H1 (cell line): ENCODE data around the gene GLDC. TPM values are rescaled to one million over a fixed set of nuclear protein-coding genes. Genes with fewer than 3 reads are reported as not detected.

ENCODE experiments used
- CHD7 ChIP-seq: fragments of 300-600 bp; sonication (generic); IDR thresholded peaks from 2 replicates; pipeline ENCODE4 v1.7.1; 2012; ENCODE audit warnings: low read length, moderate library complexity, mild to moderate bottlenecking, inconsistent platforms; ENCODE audit not compliant: insufficient replicate concordance
- E2F6 ChIP-seq: IDR thresholded peaks from 2 replicates; pipeline ENCODE4 v1.6.1; 2012; ENCODE audit warnings: inconsistent platforms
- GABPA ChIP-seq: IDR thresholded peaks from 2 replicates; pipeline ENCODE4 v1.6.1; 2011; ENCODE audit warnings: mild to moderate bottlenecking, low read length, moderate library complexity, borderline replicate concordance; ENCODE audit not compliant: insufficient read depth
- SP4 ChIP-seq: IDR thresholded peaks from 2 replicates; pipeline ENCODE4 v1.6.1; 2012; ENCODE audit warnings: low read length, inconsistent platforms
- SRF ChIP-seq: IDR thresholded peaks from 2 replicates; pipeline ENCODE4 v1.6.1; 2011; ENCODE audit warnings: mild to moderate bottlenecking, low read depth, low read length, moderate library complexity
- TAF1 ChIP-seq: IDR thresholded peaks from 2 replicates; pipeline ENCODE4 v1.6.1; 2011; ENCODE audit warnings: mild to moderate bottlenecking, low read depth, low read length
- polyA plus RNA-seq, 7 experiments: library from polyadenylated mRNA; depleted of rRNA in 3 of 7; stranded (reverse) in 5 of 7; unstranded in 2 of 7; fragments of >200 nt in 5 of 7; fragments of 200-250 nt in 2 of 7; gene quantifications; 1 replicate in 5 of 7; 2 replicates in 1 of 7; 4 replicates in 1 of 7; pipeline versions ENCODE4 v1.2.1 to v1.2.3, GENCODE V29; 2011 to 2013; ENCODE audit warnings: missing spikeins in 2 of 7, mixed read lengths in 2 of 7
- total RNA-seq: library from RNA; stranded (reverse); fragmentation: NEBNext Ultra II Directional; extraction: Animal tissue kit (Norgen Biotek cat#: 25700); gene quantifications from 2 replicates; pipeline ENCODE4 v1.2.1, GENCODE V29; 2021
- TF ChIP-seq, protein P1 (sequence below), 3 experiments: IDR thresholded peaks; 1 replicate in 2 of 3; 2 replicates in 1 of 3; pipeline versions ENCODE4 v1.5.1 to v1.6.1; 2011; ENCODE audit warnings: low read length in 3 of 3, mild to moderate bottlenecking in 3 of 3, inconsistent platforms in 2 of 3, low read depth in 1 of 3, moderate library complexity in 1 of 3; ENCODE audit not compliant: insufficient read depth in 1 of 3; ENCODE audit errors: control extremely low read depth in 1 of 3

Gene GLDC
- total and polyA plus RNA-seq, 2 of the 8 experiments (the other 6 are each of a cell fraction or from before 2014, with no cell fraction given): 48.8 to 101 TPM

- TF ChIP-seq, protein P1, sequence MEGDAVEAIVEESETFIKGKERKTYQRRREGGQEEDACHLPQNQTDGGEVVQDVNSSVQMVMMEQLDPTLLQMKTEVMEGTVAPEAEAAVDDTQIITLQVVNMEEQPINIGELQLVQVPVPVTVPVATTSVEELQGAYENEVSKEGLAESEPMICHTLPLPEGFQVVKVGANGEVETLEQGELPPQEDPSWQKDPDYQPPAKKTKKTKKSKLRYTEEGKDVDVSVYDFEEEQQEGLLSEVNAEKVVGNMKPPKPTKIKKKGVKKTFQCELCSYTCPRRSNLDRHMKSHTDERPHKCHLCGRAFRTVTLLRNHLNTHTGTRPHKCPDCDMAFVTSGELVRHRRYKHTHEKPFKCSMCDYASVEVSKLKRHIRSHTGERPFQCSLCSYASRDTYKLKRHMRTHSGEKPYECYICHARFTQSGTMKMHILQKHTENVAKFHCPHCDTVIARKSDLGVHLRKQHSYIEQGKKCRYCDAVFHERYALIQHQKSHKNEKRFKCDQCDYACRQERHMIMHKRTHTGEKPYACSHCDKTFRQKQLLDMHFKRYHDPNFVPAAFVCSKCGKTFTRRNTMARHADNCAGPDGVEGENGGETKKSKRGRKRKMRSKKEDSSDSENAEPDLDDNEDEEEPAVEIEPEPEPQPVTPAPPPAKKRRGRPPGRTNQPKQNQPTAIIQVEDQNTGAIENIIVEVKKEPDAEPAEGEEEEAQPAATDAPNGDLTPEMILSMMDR (IDR thresholded peaks at IDR 0.05; ENCODE audit: control extremely low read depth in 1 of 3, insufficient read depth in 1 of 3, low read depth in 1 of 3, low read length in 3 of 3): no peak
- TF ChIP-seq GABPA (no peak), SP4 (no peak), TAF1 (no peak), SRF (no peak), E2F6 (no peak), CHD7 (no peak)
Measured at GRCh38 chr9:6639622-6640021, 5.9 kb downstream of the GLDC start (continued).
